HepG2 (cell line): ENCODE results near the gene RNH1. TPM values are rescaled to one million over a fixed set of nuclear protein-coding genes. Genes with fewer than 3 reads are reported as not detected.
A peak's percentile ranks its signal among the peaks of the same experiment; 100 is the strongest.

ENCODE experiments used
- CBX1 ChIP-seq: IDR thresholded peaks from one replicate; pipeline ENCODE4 v1.6.1; 2016; ENCODE audit warnings: antibody characterized with exemption, low read depth
- ISX ChIP-seq: sonication (generic); formaldehyde crosslinking; conservative IDR thresholded peaks from 2 replicates; pipeline ENCODE4 v1.5.0; 2020; ENCODE audit warnings: missing genetic modification reagents
- KDM4B ChIP-seq: sonication (generic); formaldehyde crosslinking; IDR thresholded peaks from 2 replicates; pipeline ENCODE4 v1.4.0; 2020; ENCODE audit warnings: missing genetic modification reagents
- NONO ChIP-seq, 2 experiments: fragments of 450-650 bp in 1 of 2; sonication (generic) in 1 of 2; formaldehyde crosslinking in 1 of 2; IDR thresholded peaks in 1 of 2; conservative IDR thresholded peaks in 1 of 2; 2 replicates each; pipeline versions ENCODE4 v1.6.1 to v1.8.0; 2017 to 2022; ENCODE audit warnings: mild to moderate bottlenecking in 1 of 2, missing genetic modification reagents in 1 of 2, moderate library complexity in 1 of 2
- PAWR ChIP-seq: sonication (generic); formaldehyde crosslinking; IDR thresholded peaks from 2 replicates; pipeline ENCODE4 v1.4.0; 2020; ENCODE audit warnings: missing genetic modification reagents, mild to moderate bottlenecking, borderline replicate concordance
- RAD21 ChIP-seq: fragments of 450-650 bp; formaldehyde crosslinking; IDR thresholded peaks from 2 replicates; pipeline ENCODE4 v1.5.0; 2020; ENCODE audit warnings: mild to moderate bottlenecking
- RBAK ChIP-seq: sonication (generic); formaldehyde crosslinking; IDR thresholded peaks from 2 replicates; pipeline ENCODE4 v1.5.1; 2020; ENCODE audit warnings: mild to moderate bottlenecking, missing genetic modification reagents
- SMAD1 ChIP-seq: sonication (generic); formaldehyde crosslinking; IDR thresholded peaks from 2 replicates; pipeline ENCODE4 v1.4.0; 2020; ENCODE audit warnings: missing genetic modification reagents, low read depth, mild to moderate bottlenecking, borderline replicate concordance
- SNAPC2 ChIP-seq: sonication (generic); formaldehyde crosslinking; IDR thresholded peaks from 2 replicates; pipeline ENCODE4 v1.8.1; 2022; ENCODE audit warnings: mild to moderate bottlenecking, missing genetic modification reagents
- SP1 ChIP-seq, 2 experiments: fragments of 450-650 bp in 1 of 2; sonication (generic) in 1 of 2; formaldehyde crosslinking in 1 of 2; IDR thresholded peaks; 2 replicates each; pipeline versions ENCODE4 v1.4.0 to v1.6.1; 2016 to 2020; ENCODE audit warnings: missing genetic modification reagents in 1 of 2
- THAP11 ChIP-seq: IDR thresholded peaks from 2 replicates; pipeline ENCODE4 v1.6.1; 2016; ENCODE audit warnings: missing biosample characterization, missing genetic modification reagents
- polyA plus RNA-seq, 8 experiments: library from polyadenylated mRNA; depleted of rRNA in 3 of 8; stranded (reverse) in 7 of 8; unstranded in 1 of 8; fragments of >200 nt; fragmentation: Illumina TruSeq in 4 of 8; extraction: Trizol in 4 of 8; gene quantifications; 2 replicates each; pipeline versions ENCODE4 v1.2.1 to v1.2.3, GENCODE V29; 2011 to 2016; ENCODE audit warnings: low read depth in 4 of 8, missing spikeins in 1 of 8, mixed read lengths in 1 of 8; ENCODE audit not compliant: insufficient read depth in 1 of 8
- total RNA-seq, 5 experiments: library from RNA; depleted of rRNA; stranded (reverse); fragments of >200 nt; fragmentation: Illumina TruSeq; extraction: Trizol; gene quantifications; 2 replicates each; pipeline ENCODE4 v1.2.3, GENCODE V29; 2016; ENCODE audit warnings: low read depth in 1 of 5
- TF ChIP-seq, protein P1 (sequence below): sonication (generic); formaldehyde crosslinking; IDR thresholded peaks from 2 replicates; pipeline ENCODE4 v1.4.0; 2020; ENCODE audit warnings: missing genetic modification reagents, mild to moderate bottlenecking, borderline replicate concordance
- TF ChIP-seq, protein P2 (sequence below): sonication (generic); formaldehyde crosslinking; IDR thresholded peaks from 2 replicates; pipeline ENCODE4 v1.4.0; 2020; ENCODE audit warnings: mild to moderate bottlenecking, low read depth, missing genetic modification reagents
- TF ChIP-seq, protein P3 (sequence below): sonication (generic); formaldehyde crosslinking; IDR thresholded peaks from 2 replicates; pipeline ENCODE4 v1.5.0; 2020; ENCODE audit warnings: mild to moderate bottlenecking, missing genetic modification reagents
- TF ChIP-seq, protein P4 (sequence below): IDR thresholded peaks from 2 replicates; pipeline ENCODE4 v1.6.1; 2018; ENCODE audit warnings: missing genetic modification reagents, mild to moderate bottlenecking, missing compliant biosample characterization

RNH1 gene
- total and polyA plus RNA-seq, 2 of the 13 experiments (the other 11 are each of a cell fraction or from before 2014, with no cell fraction given), result 36.0 to 74.1 TPM

DNA sequence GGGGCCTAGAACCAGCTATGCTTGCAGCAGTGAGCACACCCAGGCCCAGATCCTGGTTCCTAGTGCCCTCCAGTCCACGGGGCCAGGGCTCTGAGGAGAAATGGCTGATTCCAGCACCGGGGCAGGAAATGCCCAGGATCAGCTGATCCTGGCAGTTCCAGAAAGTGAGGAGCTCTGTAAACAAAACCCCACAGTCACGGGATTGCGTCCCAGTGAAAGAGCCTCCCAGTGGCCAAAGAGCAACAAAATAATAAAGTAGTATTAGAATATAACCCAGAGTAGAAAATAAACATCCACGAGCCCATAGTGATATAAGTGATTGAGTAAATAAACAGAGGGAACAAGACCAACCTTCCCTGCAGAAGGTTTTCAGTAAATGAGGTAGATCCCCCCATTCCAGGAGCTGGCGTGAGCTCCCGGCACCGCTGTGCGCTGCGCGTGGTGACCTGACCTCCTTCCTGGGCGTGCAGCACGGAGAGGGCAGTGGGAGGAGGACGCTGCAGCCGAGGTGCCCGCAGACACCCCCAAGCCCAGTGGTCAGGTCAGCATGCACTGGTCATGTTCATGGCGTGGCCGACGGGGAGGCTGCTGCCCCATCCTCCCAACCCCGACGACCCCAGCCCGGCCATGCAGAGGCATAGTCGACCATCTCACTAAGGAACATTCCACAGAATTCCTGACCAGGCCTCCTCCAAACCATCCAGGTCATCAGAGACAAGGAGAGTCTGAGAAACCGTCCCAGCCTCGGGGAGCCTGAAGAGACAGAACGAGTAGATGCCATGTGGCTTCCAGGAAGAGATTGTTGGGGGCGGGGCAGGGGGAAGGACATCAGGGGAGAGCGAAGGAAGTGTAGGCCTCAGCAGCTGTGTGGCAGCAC, 37.1 kb downstream of the RNH1 start (continued):
- TF ChIP-seq THAP11 (CRISPR knock-in tag) (peak; percentile 75), CBX1 (no peak), PAWR (CRISPR knock-in tag) (no peak), NONO (IDR thresholded peaks at IDR 0.05) (no peak), NONO (CRISPR knock-in tag; conservative IDR thresholded peaks at IDR 0.05) (no peak), RAD21 (CRISPR knock-in tag) (no peak), ISX (CRISPR knock-in tag) (no peak), KDM4B (CRISPR knock-in tag) (no peak), SP1 (IDR thresholded peaks at IDR 0.05) (no peak), SP1 (CRISPR knock-in tag; IDR thresholded peaks at IDR 0.05) (no peak), SMAD1 (CRISPR knock-in tag) (no peak), SNAPC2 (CRISPR knock-in tag) (no peak), RBAK (CRISPR knock-in tag) (no peak)
- TF ChIP-seq, protein P1, sequence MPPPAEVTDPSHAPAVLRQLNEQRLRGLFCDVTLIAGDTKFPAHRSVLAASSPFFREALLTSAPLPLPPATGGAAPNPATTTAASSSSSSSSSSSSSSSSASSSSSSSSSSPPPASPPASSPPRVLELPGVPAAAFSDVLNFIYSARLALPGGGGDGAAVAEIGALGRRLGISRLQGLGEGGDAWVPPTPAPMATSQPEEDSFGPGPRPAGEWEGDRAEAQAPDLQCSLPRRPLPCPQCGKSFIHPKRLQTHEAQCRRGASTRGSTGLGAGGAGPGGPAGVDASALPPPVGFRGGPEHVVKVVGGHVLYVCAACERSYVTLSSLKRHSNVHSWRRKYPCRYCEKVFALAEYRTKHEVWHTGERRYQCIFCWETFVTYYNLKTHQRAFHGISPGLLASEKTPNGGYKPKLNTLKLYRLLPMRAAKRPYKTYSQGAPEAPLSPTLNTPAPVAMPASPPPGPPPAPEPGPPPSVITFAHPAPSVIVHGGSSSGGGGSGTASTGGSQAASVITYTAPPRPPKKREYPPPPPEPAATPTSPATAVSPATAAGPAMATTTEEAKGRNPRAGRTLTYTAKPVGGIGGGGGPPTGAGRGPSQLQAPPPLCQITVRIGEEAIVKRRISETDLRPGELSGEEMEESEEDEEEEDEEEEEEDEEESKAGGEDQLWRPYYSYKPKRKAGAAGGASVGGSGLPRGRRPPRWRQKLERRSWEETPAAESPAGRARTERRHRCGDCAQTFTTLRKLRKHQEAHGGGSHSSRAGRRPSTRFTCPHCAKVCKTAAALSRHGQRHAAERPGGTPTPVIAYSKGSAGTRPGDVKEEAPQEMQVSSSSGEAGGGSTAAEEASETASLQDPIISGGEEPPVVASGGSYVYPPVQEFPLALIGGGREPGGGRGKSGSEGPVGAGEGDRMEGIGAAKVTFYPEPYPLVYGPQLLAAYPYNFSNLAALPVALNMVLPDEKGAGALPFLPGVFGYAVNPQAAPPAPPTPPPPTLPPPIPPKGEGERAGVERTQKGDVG (CRISPR knock-in tag), result peak; percentile 68; the same call in 1 of the 2 replicates
- TF ChIP-seq, protein P2, sequence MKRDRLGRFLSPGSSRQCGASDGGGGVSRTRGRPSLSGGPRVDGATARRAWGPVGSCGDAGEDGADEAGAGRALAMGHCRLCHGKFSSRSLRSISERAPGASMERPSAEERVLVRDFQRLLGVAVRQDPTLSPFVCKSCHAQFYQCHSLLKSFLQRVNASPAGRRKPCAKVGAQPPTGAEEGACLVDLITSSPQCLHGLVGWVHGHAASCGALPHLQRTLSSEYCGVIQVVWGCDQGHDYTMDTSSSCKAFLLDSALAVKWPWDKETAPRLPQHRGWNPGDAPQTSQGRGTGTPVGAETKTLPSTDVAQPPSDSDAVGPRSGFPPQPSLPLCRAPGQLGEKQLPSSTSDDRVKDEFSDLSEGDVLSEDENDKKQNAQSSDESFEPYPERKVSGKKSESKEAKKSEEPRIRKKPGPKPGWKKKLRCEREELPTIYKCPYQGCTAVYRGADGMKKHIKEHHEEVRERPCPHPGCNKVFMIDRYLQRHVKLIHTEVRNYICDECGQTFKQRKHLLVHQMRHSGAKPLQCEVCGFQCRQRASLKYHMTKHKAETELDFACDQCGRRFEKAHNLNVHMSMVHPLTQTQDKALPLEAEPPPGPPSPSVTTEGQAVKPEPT (CRISPR knock-in tag), result no peak
- TF ChIP-seq, protein P3, sequence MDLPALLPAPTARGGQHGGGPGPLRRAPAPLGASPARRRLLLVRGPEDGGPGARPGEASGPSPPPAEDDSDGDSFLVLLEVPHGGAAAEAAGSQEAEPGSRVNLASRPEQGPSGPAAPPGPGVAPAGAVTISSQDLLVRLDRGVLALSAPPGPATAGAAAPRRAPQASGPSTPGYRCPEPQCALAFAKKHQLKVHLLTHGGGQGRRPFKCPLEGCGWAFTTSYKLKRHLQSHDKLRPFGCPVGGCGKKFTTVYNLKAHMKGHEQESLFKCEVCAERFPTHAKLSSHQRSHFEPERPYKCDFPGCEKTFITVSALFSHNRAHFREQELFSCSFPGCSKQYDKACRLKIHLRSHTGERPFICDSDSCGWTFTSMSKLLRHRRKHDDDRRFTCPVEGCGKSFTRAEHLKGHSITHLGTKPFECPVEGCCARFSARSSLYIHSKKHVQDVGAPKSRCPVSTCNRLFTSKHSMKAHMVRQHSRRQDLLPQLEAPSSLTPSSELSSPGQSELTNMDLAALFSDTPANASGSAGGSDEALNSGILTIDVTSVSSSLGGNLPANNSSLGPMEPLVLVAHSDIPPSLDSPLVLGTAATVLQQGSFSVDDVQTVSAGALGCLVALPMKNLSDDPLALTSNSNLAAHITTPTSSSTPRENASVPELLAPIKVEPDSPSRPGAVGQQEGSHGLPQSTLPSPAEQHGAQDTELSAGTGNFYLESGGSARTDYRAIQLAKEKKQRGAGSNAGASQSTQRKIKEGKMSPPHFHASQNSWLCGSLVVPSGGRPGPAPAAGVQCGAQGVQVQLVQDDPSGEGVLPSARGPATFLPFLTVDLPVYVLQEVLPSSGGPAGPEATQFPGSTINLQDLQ, result no peak
- TF ChIP-seq, protein P4, sequence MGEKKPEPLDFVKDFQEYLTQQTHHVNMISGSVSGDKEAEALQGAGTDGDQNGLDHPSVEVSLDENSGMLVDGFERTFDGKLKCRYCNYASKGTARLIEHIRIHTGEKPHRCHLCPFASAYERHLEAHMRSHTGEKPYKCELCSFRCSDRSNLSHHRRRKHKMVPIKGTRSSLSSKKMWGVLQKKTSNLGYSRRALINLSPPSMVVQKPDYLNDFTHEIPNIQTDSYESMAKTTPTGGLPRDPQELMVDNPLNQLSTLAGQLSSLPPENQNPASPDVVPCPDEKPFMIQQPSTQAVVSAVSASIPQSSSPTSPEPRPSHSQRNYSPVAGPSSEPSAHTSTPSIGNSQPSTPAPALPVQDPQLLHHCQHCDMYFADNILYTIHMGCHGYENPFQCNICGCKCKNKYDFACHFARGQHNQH (CRISPR knock-in tag), result peak; percentile 62; the same call in 1 of the 2 replicates
